Sigmoid colon (tissue), 4 donors: ENCODE data around the gene ARHGAP30.
"Not testable (repeated sequence)": the region's sequence is repeated elsewhere in the genome, so short reads cannot be mapped to it uniquely, and the experiment has no call there.

Source experiments
- CTCF ChIP-seq, 4 experiments: fragments of 450-650 bp in 3 of 4; fragments of 200-600 bp in 1 of 4; IDR thresholded peaks; one replicate each; pipeline ENCODE4 v1.5.1; 2016 to 2019; ENCODE audit warnings: antibody characterized with exemption in 4 of 4, mild to moderate bottlenecking in 3 of 4, moderate library complexity in 2 of 4
- EP300 ChIP-seq, 4 donors: sonication (generic); formaldehyde crosslinking; IDR thresholded peaks; one replicate each; pipeline ENCODE4 v1.6.1; 2017; ENCODE audit warnings: antibody characterized with exemption in 4 of 4
- POLR2A ChIP-seq, 2 donors: fragments of 450-650 bp; IDR thresholded peaks; one replicate each; pipeline ENCODE4 v1.6.1; 2016; ENCODE audit warnings: antibody characterized with exemption in 2 of 2, mild to moderate bottlenecking in 2 of 2, moderate library complexity in 2 of 2
- POLR2AphosphoS5 ChIP-seq, 4 donors: sonication (generic); formaldehyde crosslinking; IDR thresholded peaks; one replicate each; pipeline ENCODE4 v1.6.1; 2017; ENCODE audit warnings: antibody characterized with exemption in 4 of 4

DNA sequence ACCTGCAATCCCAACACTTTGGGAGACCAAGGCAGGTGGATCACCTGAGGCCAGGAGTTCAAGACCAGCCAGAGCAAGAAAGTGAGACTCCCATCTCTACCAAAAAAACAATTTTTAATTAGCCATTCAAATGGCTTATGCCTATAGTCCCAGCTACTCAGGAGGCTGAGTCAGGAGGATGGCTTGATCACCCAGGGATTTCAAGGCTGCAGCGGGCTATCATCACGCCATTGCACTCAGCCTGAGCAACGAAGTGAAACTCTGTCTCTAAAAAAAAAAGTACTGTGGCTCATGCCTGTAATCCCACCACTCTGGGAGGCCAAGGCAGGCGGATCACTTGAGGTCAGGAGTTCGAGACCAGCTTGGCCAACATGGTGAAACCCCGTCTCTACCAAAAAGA lies 46.3 kb upstream of the ARHGAP30 start:
- not testable (repeated sequence) for TF ChIP-seq POLR2A, CTCF, POLR2AphosphoS5, EP300 (IDR thresholded peaks at IDR 0.05)
